Iris pigment epithelial cell (primary cell): Measurements from ENCODE around the gene INSL3.
"Not testable (repeated sequence)": the region's sequence is repeated elsewhere in the genome, so short reads cannot be mapped to it uniquely, and the experiment has no call there.

Source experiments
- DNase-seq: peaks from one replicate; pipeline ENCODE4 v3.0.0-alpha.2; 2011; ENCODE audit warnings: low read depth

The INSL3 gene

DNA sequence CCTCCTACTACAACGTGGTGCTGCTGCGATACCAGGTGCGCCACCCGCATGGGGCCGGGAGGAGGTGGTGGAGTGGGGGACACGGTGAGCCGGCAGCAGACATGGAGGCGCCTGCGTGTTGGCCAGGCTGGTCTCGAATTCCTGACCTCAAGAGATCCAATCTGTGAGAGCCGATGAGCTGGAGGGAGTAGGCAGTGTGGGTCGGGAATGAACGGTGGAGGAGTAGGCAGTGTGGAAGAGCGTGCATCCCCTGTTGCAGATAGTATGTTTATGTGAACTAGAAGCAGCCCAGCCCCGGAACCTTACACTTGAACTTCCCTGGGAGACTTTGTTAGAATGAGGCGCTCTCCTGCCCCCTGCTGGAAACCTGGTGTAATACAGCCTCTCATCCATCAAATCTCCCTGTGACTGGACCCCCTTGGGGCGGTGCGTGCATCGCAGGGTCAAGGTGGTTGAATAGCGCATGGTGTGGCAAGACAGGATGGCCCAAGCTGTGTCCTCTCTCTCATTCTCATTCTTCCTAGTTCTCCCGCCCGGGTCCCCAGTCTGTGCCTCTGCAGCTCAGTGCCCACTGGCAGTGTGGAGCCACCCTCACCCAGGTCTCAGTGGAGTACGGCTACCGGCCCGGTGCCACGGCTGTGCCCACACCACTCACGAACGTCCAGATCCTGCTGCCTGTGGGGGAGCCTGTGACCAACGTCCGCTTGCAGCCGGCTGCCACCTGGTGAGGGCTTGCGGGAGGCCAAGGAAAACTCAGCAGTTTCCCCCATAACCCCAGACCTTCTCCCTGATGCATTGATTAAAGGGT lies 36.9 kb downstream of the INSL3 start:
- peak; percentile 57 for DNase-seq

DNA sequence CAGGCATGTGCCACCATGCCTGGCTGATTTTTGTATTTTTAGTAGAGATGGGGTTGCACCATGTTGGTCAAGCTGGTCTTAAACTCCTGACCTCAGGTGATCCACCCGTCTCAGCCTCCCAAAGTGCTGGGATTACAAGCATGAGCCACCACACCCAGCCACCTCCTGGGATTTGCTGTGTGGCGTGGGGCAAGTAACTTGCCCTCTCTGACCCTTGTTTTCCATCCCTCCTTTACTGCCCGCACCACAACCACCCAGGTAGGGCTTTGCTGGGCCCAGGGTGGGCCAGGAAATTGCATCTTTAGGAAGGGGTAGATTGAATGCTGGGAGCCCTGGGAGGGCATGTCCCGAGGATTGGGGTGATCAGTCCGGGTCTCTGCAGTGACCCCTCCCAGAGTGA lies 37.6 kb downstream of the INSL3 start:
- DNase-seq: not testable (repeated sequence)

DNA sequence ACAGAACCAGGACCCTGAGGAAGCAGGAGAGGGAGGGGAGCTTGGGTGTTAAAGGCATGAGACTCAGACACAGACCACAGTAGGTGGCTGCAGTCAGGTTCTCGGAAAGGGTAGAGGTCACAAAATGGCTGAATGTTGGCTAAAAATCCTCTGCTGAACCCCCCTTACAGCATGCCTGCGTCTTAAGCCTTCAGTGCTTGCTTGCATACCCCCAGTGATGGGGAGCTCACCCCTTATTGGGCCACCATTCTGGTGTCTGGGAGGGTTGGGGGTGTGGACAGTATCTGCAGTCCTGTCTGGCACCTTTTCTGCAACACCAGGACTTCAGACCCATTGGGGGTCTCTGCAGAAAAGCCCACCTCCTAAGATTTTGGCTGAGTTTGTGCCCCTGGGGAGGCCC lies 40.5 kb downstream of the INSL3 start:
- no peak for DNase-seq

DNA sequence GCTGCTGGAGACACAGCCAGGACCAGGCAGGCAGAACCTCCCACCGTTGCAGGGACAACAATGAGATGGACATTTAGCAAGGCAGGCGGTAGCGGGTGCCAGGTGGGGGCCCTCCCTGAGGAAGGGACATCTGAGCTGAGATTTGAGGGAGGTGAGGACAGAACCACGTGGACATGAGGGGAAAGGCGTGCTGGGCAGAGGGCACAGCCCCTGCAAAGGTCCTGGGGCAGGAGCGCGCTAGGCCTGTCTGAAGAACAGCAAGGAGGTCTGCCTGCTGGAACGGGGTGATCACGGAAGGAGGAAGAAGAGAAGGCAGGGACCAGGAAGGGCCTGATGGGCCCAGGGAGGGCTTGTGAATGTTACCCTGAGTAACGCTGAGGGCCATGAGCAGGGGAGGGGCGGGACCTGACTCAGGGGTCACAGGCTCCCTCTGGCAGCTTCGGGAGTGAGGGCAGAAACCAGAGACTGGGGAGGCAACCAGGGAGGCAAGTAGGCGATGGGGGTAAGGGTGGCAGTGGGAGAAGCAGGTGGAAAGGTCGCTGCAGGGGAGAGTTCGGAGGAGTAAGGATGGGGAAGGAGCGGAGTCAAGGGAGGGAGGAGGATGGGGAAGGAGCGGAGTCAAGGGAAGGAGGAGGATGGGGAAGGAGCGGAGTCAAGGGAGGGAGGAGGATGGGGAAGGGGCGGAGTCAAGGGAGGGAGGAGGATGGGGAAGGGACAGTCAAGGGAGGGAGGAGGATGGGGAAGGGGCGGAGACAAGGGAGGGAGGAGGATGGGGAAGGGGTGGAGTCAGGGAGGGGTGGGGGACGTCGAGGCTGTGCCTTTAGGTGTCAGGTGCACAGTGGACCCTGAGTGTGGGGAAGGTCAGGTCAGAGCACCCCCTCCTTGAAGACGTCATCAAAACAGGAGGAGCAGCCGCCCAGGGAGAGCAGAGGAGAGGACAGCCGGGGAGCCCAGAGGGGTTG lies 42.1 kb downstream of the INSL3 start:
- peak; percentile 77 for DNase-seq

DNA sequence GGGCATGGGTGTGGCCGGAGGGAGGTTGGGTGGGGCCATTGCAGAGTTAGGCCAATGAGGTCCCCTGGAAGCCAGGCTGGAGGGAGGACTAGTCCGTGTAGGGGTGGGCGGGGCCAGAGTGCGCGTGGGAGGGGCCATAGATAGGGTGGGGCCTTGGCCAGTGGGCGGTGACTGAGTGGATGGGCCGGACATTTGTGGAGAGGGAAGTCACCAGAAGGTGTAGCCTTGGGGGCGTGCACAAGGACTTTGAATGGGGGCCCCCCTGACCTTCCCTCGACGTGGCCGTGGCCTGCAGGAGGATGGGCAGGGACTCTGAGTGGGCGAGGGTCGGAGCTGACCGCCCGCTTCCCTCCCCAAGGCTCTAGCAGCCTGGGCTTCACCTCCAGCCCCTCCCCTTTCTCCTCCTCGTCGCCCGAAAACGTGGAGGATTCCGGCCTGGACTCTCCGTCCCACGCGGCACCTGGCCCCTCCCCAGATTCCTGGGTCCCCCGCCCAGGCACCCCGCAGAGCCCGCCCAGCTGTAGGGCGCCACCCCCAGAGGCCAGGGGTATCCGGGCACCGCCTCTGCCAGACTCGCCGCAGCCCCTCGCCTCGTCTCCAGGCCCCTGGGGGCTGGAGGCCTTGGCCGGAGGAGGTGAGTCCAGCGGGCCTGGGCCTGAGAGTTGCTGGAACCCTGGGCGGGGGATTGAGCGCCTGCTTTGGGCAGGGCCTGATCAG lies 42.9 kb downstream of the INSL3 start:
- peak; percentile 81 for DNase-seq

DNA sequence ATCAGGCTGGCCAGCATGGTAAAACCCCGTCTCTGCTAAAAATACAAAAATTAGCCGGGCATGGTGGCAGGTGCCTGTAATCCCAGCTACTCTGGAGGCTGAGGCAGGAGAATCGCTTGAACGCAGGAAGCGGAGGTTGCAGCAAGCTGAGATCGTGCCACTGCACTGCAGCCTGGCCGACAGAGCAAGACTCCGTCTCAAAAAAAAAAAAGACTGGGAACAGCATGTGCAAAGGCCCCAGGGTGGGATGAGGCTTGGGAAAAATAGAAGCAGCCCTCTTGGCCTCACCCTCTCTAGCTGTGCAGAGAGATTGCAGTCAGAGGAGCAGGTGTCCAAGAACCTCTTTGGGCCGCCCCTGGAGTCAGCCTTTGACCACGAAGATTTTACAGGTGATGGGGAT lies 43.5 kb downstream of the INSL3 start:
- DNase-seq: not testable (repeated sequence)

DNA sequence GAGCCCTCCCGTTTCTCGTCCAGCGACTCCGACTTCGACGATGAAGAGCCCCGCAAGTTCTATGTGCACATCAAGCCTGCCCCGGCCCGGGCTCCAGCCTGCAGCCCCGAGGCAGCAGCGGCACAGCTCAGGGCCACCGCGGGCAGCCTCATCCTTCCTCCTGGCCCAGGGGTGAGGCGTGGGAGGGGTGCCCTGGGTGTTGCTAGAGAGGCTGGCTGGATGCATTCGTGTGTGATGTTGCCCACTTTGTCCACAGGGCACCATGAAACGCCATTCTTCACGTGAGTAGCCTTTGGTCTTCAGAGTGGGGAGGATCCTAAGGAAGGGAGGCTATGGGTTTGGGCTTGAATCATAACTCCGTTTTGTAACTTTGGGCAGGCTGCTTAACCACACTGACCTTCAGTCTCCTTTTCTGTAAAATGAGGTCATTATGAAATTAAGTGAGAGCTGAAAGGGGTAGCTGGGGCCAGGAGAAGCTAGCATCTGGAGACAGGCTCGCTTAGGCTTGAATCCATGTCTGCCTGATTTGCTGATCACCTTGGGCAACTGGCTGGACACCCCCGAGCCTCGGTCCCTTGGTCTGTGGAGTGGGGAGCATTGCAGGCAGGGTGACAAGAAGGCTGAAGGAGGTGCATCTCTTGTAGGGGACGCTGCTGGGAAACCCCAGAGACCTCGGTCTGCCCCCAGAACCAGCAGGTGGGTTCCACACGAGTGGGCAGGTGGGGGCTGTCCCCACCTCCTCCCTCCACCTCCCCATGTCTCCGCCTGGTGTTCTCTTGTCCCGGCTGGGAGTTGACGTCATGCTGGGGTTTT lies 45.1 kb downstream of the INSL3 start:
- peak; percentile 46 for DNase-seq

DNA sequence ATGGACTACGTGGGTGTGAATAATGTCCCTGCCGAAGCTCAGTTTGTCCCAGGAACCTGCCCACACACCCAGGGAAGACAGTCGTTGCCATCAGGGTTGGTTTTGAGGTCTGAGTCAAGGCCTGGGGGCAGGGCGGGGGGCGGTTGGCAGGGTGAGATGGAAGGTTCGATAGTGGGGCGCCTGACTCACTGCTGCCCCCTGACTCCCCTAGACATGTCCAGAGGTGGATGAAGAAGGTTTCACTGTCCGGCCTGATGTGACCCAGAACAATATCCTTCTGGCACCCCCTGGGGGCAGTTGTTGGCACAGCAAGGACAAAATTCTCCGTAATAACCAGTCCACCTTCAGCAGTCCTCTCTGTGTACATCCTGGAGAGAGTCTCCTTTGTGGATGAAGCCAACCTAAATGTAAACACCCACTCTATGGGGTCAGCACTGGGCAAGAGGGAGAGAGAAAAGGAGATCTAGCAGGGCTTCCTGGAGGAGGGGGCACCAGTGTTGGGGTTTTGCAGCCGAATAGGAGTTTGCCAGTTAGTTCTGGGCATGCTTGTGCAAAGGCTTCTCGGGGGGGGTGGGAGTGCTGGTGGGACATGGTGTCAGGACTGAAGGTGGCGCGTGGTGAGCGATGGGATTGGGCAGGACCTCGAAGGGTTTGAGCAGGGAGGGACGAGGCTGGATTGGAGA lies 45.9 kb downstream of the INSL3 start:
- DNase-seq: peak; percentile 29

DNA sequence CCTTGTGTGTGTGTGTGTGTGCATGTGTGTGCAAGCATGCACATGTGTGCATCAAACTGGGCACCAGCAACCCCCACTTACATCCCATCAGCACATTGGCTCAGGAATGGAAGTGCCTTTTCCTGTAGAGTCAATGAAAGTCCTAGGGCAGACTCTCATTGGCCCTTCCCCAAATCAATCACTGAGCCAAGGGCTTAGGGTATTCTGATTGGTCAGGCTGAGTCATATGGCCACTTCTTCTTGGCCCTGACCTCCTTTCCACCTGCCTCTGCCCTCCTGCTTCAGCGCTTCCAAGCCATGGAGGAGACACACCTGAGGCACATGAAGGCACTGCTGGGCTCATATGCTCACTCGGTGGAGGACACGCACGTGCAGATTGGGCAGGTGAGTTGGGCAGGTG lies 49.1 kb downstream of the INSL3 start:
- DNase-seq: peak; percentile 38

DNA sequence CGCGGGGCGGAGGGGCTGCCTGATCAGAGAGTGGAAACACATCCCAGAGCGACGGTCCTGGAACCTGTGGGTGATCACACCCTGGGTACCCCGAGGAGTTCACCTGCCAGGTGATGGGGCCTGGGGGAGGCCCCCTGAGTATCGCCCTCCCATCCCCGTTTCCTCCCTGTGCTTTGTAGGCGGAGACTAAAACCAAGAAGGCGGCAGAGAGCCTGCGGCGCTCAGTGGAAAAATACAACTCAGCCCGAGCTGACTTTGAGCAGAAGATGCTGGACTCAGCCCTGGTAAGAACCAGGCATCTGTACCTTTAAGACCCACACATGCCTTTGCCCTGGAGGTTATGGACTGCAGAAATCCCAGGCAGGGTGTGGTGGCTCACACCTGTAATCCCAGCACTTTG lies 50.7 kb downstream of the INSL3 start:
- no peak for DNase-seq

DNA sequence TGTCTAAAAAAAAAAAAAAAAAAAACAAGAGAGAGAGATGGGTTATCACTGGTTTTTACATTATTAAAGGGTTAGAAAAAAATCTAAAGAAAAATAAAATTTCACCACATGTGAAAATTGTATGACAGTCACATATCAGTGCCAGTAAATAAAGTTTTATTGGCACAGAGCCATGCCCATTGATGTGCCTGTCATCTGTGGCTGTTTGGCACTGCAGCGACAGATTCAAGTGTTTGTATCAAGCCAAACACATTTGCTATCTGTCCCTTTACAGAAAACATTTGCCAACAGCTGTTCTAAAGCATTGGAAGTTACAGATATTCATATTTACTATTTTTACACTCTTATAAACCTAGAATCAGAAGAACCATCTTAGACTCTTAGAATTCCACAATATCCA lies 53.8 kb downstream of the INSL3 start:
- DNase-seq: no peak

DNA sequence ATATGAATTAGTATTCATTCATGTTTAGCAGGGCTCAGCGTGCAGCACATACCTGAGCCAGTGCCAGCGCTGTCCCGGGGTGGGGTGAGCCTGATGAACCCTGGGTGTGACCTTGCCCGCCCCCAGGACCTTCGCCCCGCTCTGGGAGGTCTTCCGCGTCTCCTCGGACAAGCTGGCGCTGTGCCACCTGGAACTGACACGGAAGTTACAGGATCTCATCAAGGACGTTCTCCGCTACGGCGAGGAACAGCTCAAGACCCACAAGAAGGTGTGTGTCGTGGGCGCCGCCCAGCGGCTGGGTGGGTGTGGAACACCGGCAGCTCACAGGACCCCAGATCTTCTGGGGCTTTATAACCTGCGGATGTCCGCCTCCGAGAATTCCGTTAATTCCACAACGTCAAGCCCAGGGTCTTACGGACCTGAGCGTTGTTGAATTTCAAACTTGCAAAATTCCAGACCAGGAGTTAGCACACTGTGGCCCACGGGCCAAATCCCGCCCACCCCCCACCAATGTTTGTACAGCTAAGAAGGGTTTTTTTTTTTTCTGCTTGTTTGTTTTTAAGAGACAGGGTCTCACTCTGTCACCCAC lies 54.7 kb downstream of the INSL3 start:
- DNase-seq: peak; percentile 78
